NCI-H510A (cell line): ENCODE measurements around the gene CCDC61.
A peak's percentile ranks its signal among the peaks of the same experiment; 100 is the strongest.

Experiments
- DNase-seq: peaks from one replicate; lab custom pipeline; 2025; lab: John Stamatoyannopoulos, UW

CCDC61 gene

GRCh38 chr19:45994998-45995714, at the start of gene CCDC61:
Gene CCDC61 (plus strand): TSS chr19:45995467. CDS start chr19:46003019, 7,552 bp downstream.
- DNase-seq: peak; percentile 99

DNA sequence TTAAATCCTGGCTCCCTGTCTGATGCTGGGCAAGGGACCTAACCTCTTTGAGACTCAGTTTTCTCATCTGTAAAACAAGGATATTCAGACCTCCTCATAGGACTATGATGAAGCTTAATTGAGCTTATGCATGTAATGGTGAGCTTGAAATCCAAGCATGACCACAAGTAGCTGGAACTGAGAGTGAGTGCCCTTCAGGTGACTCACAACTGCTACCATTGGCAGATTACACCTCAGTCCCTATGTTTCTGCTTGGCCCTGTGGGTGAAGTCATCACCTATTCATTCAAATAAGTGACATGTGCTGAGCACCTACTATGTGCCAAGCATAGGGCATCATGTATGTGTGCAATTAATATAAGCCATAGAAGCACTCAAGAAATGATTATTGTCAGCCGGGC, 47.3 kb upstream of the CCDC61 start:
- no peak for DNase-seq

- no peak for DNase-seq
These were observed 43.0 kb upstream of the CCDC61 start for GRCh38 chr19:45952341-45952685.

DNA sequence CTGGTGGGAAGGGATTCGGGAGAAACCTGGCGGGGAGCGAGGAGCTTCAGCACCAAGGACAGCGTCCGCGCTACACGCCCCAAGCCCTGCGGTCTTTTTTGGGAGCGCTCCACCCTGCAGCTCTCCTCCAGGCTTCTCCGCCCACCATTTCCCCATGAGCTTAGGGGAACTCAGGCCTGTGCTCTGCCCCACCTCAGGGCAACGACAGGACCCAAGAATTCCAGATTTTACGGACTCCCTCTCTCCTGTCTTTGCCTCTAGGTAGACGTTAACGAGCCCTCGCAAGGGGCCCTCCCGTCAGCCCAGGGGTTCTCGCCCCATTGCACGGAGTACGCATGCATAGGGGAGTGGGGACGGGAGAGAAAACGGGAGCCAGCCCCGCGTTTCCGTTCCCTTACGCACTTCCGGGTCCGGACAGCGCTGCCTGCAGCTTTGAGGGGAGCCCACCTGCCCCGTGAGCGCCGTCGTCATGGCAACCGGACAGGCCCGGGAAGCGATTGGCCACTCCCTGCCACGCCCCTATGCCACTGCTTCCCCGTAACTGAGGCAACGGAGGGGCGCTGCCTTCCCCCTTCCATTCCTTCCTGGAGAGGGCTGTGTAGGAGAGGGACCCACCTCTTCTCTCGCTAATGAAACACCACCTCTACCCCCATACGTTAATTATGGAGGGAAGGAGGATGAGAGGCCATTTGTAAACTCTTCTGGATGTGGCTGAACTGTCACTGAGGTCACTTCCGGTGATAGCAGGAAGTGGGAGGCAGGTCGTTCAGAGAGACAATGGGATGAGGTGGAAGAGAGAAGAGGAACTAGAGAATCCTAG, 42.4 kb upstream of the CCDC61 start:
- no peak for DNase-seq

- DNase-seq: no peak
These were observed 41.6 kb upstream of the CCDC61 start for GRCh38 chr19:45953676-45954075.

- no peak for DNase-seq
These were observed 41.1 kb upstream of the CCDC61 start for GRCh38 chr19:45954156-45954555.

- DNase-seq: no peak
These were observed 39.2 kb upstream of the CCDC61 start for GRCh38 chr19:45955905-45956608.

- DNase-seq: no peak
These were observed 36.9 kb upstream of the CCDC61 start for GRCh38 chr19:45958320-45958719.

GRCh38 chr19:45958769-45959516, 36.3 kb upstream of the CCDC61 start:
- DNase-seq: no peak

GRCh38 chr19:45959517-45960025, 35.7 kb upstream of the CCDC61 start:
- no peak for DNase-seq

DNA sequence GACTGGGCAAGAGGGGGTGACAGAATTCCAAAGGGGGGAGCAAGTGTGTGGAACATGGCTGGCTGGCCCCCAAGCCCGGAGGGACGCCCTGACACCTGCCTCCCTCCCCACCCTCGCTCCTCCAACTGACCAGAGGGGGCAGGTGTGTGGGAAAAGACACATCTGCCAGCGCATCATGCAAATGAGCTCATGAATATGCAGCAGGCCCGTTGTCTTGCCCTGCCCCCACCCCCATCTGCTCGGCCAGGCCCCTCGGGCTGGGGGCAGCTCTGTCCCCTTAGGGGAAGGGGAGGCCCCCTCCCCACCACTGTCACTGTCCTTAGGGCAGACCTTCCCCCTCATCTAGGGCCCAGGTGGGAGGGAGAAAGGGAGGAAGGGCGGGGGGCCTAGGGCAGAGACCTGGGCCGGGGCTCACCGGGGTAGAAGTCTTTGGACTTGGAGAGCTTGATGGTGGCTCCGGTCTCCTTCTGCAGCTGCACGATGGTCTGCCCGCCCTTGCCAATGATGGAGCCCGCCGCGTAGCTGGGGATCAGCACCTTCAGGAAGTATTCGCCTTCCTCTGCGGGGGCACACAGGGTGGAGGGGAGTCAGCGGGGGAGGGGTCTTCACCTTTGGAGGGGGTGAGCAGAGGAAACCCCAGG, 34.6 kb upstream of the CCDC61 start:
- no peak for DNase-seq

DNA sequence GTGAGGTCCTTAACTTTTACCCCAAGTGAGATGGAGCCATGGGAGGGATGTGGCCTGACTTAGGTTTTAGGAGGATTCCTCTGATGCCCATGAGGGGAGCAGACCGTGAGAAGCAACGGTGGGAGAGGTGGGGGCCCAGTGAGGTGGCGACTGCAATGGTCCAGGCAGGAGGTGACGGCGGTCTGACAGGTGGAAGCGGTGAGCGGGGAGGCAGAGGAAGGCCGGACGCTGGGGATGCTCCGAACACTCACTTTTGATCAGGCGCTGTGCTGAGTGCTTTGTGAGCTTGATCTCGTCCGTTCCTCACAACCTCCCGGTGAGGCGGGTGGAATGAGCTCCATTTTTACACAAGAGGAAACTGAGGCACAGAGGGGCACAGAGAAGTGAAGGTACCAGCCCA, 33.2 kb upstream of the CCDC61 start:
- no peak for DNase-seq

GRCh38 chr19:45967246-45967645, 28.0 kb upstream of the CCDC61 start:
- DNase-seq: no peak

DNA sequence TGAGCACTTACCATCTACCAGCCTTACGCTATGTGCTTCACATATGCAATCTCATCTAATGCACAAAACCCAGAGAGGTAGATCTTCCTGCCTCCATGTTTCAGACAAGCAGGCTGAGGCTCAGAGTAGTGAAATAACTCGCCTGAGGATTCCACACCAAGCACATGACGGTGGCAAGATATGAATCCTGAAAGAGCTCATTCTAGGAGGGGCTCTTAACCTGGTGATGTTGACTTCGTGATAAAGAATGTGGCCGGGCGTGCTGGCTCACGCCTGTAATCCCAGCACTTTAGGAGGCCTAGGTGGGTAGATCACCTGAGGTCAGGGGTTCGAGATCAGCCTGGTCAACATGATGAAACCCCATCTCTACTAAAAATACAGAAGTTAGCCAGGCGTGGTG, 26.6 kb upstream of the CCDC61 start:
- no peak for DNase-seq

DNA sequence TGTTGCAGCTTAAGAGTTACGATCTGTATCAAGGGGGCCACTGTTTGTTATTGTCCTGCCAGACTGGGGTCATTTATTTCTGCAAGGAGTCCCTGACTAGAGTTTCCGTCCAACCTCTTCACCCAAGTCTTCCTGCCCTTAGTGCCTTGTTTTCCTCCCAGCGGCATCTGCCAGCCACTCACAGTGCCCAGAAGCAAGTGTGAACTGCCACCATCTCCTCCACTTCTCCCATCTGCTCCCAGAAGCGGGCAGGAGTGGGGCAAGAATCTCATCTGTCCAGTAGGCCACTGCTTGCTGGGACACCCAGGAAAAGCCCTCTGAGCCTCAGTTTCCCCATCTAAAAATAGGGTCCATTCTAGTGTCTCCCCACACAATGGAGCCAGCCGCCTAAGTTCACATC, 25.6 kb upstream of the CCDC61 start:
- DNase-seq: no peak

DNA sequence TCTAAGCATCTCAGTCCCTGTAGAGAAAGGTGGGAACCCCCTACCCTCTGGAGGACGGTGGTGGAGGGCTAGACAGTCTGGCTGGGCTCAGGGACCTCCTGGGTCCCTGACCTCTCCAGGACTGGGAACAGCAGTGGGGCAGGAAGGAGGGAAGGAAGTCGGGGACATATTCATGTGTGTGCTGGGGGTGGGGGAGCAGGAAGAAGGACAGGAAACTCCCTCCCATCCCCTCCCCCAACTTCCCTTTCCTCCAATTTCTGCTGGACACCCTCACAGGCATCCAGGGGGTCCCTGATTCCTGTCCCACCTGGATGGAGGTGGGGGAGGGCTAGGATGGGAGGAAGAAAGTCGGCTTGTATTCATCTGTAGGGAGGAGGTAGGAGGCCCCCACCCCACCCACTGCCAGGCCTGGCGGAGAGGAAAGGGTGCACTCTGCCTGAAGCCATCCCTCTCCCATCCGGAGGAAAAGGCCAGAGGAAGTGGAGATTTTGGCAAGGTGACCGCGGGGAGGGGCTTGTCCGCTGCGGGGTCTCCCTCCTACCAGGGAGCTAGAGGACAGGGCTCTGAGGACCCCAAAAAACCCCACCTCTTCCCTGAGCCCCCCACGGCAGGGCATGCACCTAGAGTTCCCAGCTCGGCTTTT, 23.9 kb upstream of the CCDC61 start:
- DNase-seq: no peak

DNA sequence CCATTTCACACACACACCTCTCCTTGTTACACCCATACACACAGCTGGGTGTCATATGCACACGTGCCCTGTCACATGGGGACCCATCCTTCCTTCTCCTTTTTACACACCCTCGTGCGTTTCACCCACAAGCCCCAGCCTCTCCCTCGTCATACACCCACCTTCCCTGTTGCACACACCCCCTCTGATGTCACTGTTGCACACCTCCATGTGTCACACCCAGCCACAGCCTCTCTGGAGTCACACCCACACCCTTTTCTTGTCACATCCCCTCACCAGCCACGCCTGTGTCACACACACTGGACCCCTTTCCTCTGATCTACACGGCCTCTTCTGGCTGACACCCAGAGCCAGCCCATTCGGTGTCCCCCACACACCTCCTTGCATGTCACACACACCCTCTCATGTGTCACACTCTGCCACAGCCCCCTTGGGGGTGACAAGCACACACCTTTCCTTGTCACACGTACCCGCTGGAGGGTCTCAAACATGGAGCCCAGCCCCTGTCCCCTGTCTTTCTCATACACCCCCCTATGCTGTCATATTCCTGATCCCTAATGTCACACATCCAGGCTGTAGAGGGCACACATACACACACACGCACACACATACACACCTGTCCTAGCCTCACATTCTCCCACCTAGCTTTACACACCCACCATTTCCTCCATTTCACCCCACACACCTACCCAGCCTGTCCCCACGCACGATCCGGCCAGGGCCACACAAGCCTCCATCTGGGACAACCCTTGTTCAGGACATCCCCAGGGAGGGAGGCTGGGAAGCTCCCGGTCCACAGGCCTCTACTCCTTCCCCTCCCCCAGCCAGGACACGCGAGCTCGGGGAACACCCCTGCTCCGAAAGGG, 23.0 kb upstream of the CCDC61 start:
- DNase-seq: no peak

GRCh38 chr19:45972947-45973540, 22.2 kb upstream of the CCDC61 start:
- DNase-seq: no peak

- peak; percentile 63 for DNase-seq
These were observed 21.5 kb upstream of the CCDC61 start, which contains the start of gene NOVA2 for GRCh38 chr19:45973553-45974338. Gene NOVA2 (minus strand): TSS chr19:45973865. CDS start chr19:45973351, 514 bp downstream.
